HUES6 (cell line): ENCODE measurements around the gene P2RY14.

Experiments
- H3K27ac ChIP-seq: 2 replicates; pipeline ENCODE4 v1.7.0; 2013; ENCODE audit warnings: low read depth, mild to moderate bottlenecking, low read length, inconsistent platforms
- H3K27me3 ChIP-seq: 2 replicates; pipeline ENCODE4 v1.6.1; 2013; ENCODE audit warnings: low read length; ENCODE audit not compliant: control insufficient read depth, insufficient read depth
- H3K36me3 ChIP-seq: 2 replicates; pipeline ENCODE4 v1.6.1; 2013; ENCODE audit warnings: low read length; ENCODE audit not compliant: control insufficient read depth, insufficient read depth
- H3K4me1 ChIP-seq: 2 replicates; pipeline ENCODE4 v1.6.1; 2013; ENCODE audit warnings: low read length; ENCODE audit not compliant: control insufficient read depth, insufficient read depth
- H3K4me3 ChIP-seq: 2 replicates; pipeline ENCODE4 v1.5.1; 2013; ENCODE audit warnings: low read depth, low read length
- H3K9ac ChIP-seq: one replicate; pipeline ENCODE4 v1.6.1; 2013; ENCODE audit warnings: mild to moderate bottlenecking, low read length
- H3K9me3 ChIP-seq: 2 replicates; pipeline ENCODE4 v1.6.1; 2013; ENCODE audit warnings: low read depth, low read length; ENCODE audit not compliant: control insufficient read depth, insufficient read depth

Gene P2RY14

DNA sequence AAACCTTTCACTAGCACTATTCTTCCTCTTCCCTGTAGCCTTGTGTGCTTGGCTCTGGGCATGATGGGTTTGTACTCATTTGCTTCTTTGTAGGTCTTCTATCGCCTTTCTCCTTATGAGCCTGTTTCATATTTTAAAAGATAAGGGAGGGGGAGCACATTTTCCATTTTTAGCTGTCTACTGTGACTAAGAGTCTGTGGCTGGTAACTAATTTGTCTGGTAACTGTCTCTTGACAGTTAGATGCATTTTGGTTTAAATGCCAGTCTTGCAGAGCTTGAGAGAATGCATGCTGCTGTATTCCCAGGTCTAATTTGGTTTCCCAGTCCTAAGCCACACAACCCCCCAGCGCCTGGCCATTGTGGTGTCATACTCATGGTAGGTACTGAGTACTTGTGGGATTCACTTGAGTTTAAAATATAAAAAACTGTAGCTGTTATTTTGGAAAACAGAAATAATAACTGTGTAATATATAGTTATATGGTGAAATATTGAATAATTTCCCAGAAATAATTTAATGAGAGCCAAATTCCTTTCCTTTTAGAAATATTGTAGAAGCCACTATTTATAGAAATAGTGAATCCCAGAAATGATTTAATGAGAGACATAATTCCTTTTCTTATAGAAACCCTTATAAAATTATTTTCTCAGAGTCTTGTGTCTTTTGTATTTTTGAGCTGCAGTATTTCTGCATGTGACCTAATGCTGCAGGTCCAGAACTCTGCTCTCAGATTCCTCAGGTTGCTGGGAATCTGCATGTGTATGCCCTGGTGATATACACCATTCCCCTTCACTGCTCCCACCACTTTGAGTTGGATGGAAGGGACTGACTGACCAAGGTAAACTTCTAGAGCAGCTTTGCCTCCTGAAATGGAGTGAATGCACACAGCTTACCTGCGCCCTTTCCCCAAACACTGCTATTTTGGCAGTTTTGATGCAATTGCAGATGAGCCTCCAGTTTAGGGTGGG lies 61.4 kb downstream of the P2RY14 start:
- H3K4me3 ChIP-seq = no peak overlapping the region
- H3K27me3 ChIP-seq = no peaks in the 10 kb centered on the region
- peaks cover 8% of the 10 kb centered on the region for H3K9me3 ChIP-seq
- H3K4me1 ChIP-seq = 0 out of 2 replicates have a peak, but pooled peaks cover 2% of the 10 kb centered on the region
- no peak overlapping the region for H3K27ac ChIP-seq
- peaks cover 4% of the 10 kb centered on the region for H3K36me3 ChIP-seq
- no peak overlapping the region for H3K9ac ChIP-seq

GRCh38 chr3:151214459-151214858 lies 63.9 kb downstream of the P2RY14 start:
- no peaks in the 10 kb centered on the region for H3K9me3 ChIP-seq

DNA sequence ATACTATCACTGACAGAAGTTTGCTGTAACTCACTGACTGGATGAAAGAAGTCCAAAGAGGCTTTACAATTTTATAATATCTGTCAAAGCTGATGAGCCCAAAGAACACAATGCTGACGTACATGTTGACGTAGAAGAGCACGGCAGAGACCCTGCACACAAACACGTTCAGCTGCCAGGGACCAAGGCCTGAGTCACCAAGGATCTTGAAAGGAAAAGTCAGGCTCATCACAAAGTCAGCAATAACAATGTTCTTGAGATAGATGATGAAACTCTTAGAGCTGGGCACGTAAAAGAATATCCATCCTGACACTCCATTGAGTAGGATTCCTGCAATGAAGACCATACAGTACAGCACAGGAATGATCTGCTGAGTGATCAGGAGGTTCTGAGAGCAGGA lies 64.5 kb downstream of the P2RY14 start:
- H3K9ac ChIP-seq = no peak overlapping the region
- no peak overlapping the region for H3K4me3 ChIP-seq
- no peaks in the 10 kb centered on the region for H3K36me3 ChIP-seq
- peaks cover 8% of the 10 kb centered on the region for H3K4me1 ChIP-seq
- H3K9me3 ChIP-seq = no peaks in the 10 kb centered on the region
- H3K27me3 ChIP-seq = no peaks in the 10 kb centered on the region
- H3K27ac ChIP-seq = no peak overlapping the region

More at GRCh38 chr3:151214459-151214858, 63.9 kb downstream of the P2RY14 start:
- no peak overlapping the region for H3K27ac ChIP-seq
- no peaks in the 10 kb centered on the region for H3K27me3 ChIP-seq
- no peak overlapping the region for H3K9ac ChIP-seq
- H3K36me3 ChIP-seq = no peaks in the 10 kb centered on the region
- H3K4me3 ChIP-seq = no peak overlapping the region
- peaks cover 8% of the 10 kb centered on the region for H3K4me1 ChIP-seq

GRCh38 chr3:151213151-151213550 lies 65.2 kb downstream of the P2RY14 start:
- Histone ChIP-seq H3K4me1 (peaks cover 8% of the 10 kb centered on the region), H3K9ac (no peak overlapping the region), H3K27me3 (no peaks in the 10 kb centered on the region), H3K4me3 (no peak overlapping the region), H3K27ac (no peak overlapping the region), H3K9me3 (no peaks in the 10 kb centered on the region), H3K36me3 (no peaks in the 10 kb centered on the region)

GRCh38 chr3:151210676-151211381 lies 67.5 kb downstream of the P2RY14 start:
- Histone ChIP-seq H3K27me3 (no peaks in the 10 kb centered on the region), H3K9ac (no peak overlapping the region), H3K9me3 (no peaks in the 10 kb centered on the region), H3K4me3 (no peak overlapping the region), H3K4me1 (peaks cover 5% of the 10 kb centered on the region), H3K36me3 (no peaks in the 10 kb centered on the region), H3K27ac (no peak overlapping the region)

DNA sequence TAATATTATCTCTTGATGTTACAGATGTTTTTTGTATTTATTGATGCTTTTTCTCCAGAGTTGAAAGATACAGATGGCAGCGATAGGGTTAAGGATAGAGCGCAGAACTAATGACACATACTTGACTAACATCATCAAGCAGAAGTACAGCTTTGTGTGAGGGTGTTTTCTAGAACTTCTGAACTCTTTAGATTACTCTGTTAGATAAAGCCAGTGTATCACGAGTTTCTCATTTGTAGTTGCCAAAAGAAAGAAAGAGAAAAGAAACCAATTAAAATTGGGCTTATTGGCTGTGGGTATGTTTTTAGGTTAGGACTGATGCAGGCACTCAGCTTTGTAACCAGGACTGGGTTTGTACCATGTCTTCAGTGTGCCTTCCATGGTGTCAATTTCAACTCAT lies 68.7 kb downstream of the P2RY14 start:
- no peak overlapping the region for H3K4me3 ChIP-seq
- no peak overlapping the region for H3K9ac ChIP-seq
- no peak overlapping the region for H3K27ac ChIP-seq
- H3K9me3 ChIP-seq = no peaks in the 10 kb centered on the region
- H3K4me1 ChIP-seq = peaks cover 5% of the 10 kb centered on the region
- H3K36me3 ChIP-seq = no peaks in the 10 kb centered on the region
- no peaks in the 10 kb centered on the region for H3K27me3 ChIP-seq

DNA sequence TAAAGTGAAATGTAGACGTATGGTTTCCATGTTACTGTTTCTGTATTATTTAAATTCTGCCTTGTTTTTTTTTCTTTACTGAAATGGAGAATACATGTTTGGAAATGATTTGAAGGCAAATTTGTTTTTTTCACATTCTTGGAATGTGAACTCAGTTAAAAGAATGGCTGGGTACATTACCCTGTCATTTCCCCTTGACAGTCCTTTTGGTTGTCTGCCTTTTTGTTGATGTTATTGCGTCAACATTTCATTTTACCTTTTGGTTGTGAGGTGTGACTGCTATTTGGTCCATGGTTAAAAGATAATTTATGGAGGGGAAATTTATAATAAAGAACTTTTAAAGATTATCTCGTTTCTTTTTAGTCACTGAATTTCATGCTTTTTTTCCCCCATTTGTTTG lies 72.1 kb downstream of the P2RY14 start:
- no peak overlapping the region for H3K4me3 ChIP-seq
- H3K36me3 ChIP-seq = no peaks in the 10 kb centered on the region
- peaks cover 5% of the 10 kb centered on the region for H3K4me1 ChIP-seq
- H3K9me3 ChIP-seq = no peaks in the 10 kb centered on the region
- no peaks in the 10 kb centered on the region for H3K27me3 ChIP-seq
- no peak overlapping the region for H3K27ac ChIP-seq
- H3K9ac ChIP-seq = no peak overlapping the region

GRCh38 chr3:151205482-151205881 lies 72.9 kb downstream of the P2RY14 start:
- no peak overlapping the region for H3K27ac ChIP-seq
- H3K9me3 ChIP-seq = no peaks in the 10 kb centered on the region

GRCh38 chr3:151204530-151205402 lies 73.6 kb downstream of the P2RY14 start:
- H3K9ac ChIP-seq = no peak overlapping the region
- no peaks in the 10 kb centered on the region for H3K4me1 ChIP-seq
- H3K27me3 ChIP-seq = no peaks in the 10 kb centered on the region
- no peaks in the 10 kb centered on the region for H3K36me3 ChIP-seq
- no peak overlapping the region for H3K4me3 ChIP-seq
- H3K9me3 ChIP-seq = no peaks in the 10 kb centered on the region
- H3K27ac ChIP-seq = no peak overlapping the region

More at GRCh38 chr3:151205482-151205881, 72.9 kb downstream of the P2RY14 start:
- Histone ChIP-seq H3K4me3 (no peak overlapping the region), H3K36me3 (no peaks in the 10 kb centered on the region), H3K27me3 (no peaks in the 10 kb centered on the region), H3K4me1 (no peaks in the 10 kb centered on the region), H3K9ac (no peak overlapping the region)

- Histone ChIP-seq H3K9me3 (no peaks in the 10 kb centered on the region), H3K27ac (no peak within 1 kb of the TSS), H3K27me3 (no peaks in the 10 kb centered on the region), H3K36me3 (no peaks in the 10 kb centered on the region), H3K4me1 (no peaks in the 10 kb centered on the region), H3K9ac (no peak within 1 kb of the TSS), H3K4me3 (no peak within 1 kb of the TSS)
These were observed 75.3 kb downstream of the P2RY14 start, which contains the start of gene GPR171 for GRCh38 chr3:151203051-151203420. Gene GPR171, minus strand, starts transcription at chr3:151203216. Its CDS starts 3,830 bp downstream, at chr3:151199386.
